HG02588 (cell line): Measurements from ENCODE around the gene CHST13.
"Not testable (repeated sequence)": the region's sequence is repeated elsewhere in the genome, so short reads cannot be mapped to it uniquely, and the experiment has no call there.

Source experiments
- ATAC-seq: cut with Tn5 transposase; IDR thresholded peaks from one replicate; pipeline ENCODE4 v1.9.1; 2021; ENCODE audit warnings: mild to moderate bottlenecking, moderate library complexity; ENCODE audit not compliant: unreplicated experiment

The CHST13 gene

GRCh38 chr3:126525091-126525852 lies 1.3 kb downstream of the CHST13 start:
- no peak for ATAC-seq

- ATAC-seq = no peak
Measured at GRCh38 chr3:126525853-126526667, 2.1 kb downstream of the CHST13 start.

- no peak for ATAC-seq
Measured at GRCh38 chr3:126526668-126527005, 2.7 kb downstream of the CHST13 start.

- ATAC-seq = no peak
Measured at GRCh38 chr3:126527006-126527405, 3.1 kb downstream of the CHST13 start.

GRCh38 chr3:126527455-126528211 lies 3.7 kb downstream of the CHST13 start:
- ATAC-seq = no peak

- no peak for ATAC-seq
Measured at GRCh38 chr3:126528419-126528799, 4.5 kb downstream of the CHST13 start.

GRCh38 chr3:126528800-126529541 lies 5.0 kb downstream of the CHST13 start:
- no peak for ATAC-seq

- no peak for ATAC-seq
Measured at GRCh38 chr3:126529585-126530170, 5.7 kb downstream of the CHST13 start.

- no peak for ATAC-seq
Measured at GRCh38 chr3:126530171-126531050, 6.5 kb downstream of the CHST13 start.

- no peak for ATAC-seq
Measured at GRCh38 chr3:126531051-126531330, 7.0 kb downstream of the CHST13 start.

GRCh38 chr3:126533506-126533905 lies 9.6 kb downstream of the CHST13 start:
- no peak for ATAC-seq

- ATAC-seq = not testable (repeated sequence)
Measured at GRCh38 chr3:126534716-126535115, 10.8 kb downstream of the CHST13 start.

GRCh38 chr3:126535636-126536035 lies 11.7 kb downstream of the CHST13 start:
- no peak for ATAC-seq

GRCh38 chr3:126536126-126536525 lies 12.2 kb downstream of the CHST13 start:
- ATAC-seq = no peak

GRCh38 chr3:126537116-126537729 lies 13.3 kb downstream of the CHST13 start:
- no peak for ATAC-seq

- ATAC-seq = no peak
Measured at GRCh38 chr3:126537730-126538281, 13.9 kb downstream of the CHST13 start.

- ATAC-seq = no peak
Measured at GRCh38 chr3:126538316-126538715, 14.4 kb downstream of the CHST13 start.

GRCh38 chr3:126538966-126539365 lies 15.0 kb downstream of the CHST13 start:
- no peak for ATAC-seq
